ENCODE measurements around the gene RASGEF1B.

RASGEF1B gene

GRCh38 chr4:81440949-81441348, 30.8 kb downstream of the RASGEF1B start:
- H3K27ac ChIP-seq, result no peak overlapping the region
- DNase-seq (ENCODE audit: low read depth, low spot score), result no peak

- DNase-seq (ENCODE audit: low read depth, low spot score), result no peak
- H3K27ac ChIP-seq, result no peak overlapping the region
Measured at GRCh38 chr4:81436941-81437574, 34.6 kb downstream of the RASGEF1B start.

- no peak for DNase-seq (ENCODE audit: low read depth, low spot score)
- H3K27ac ChIP-seq, result no peak overlapping the region
Measured at GRCh38 chr4:81436096-81436495, 35.6 kb downstream of the RASGEF1B start.

GRCh38 chr4:81432825-81433224, 38.9 kb downstream of the RASGEF1B start:
- no peak overlapping the region for H3K27ac ChIP-seq
- DNase-seq (ENCODE audit: low read depth, low spot score), result no peak

- DNase-seq (ENCODE audit: low read depth, low spot score), result no peak
- H3K27ac ChIP-seq, result no peak overlapping the region
Measured at GRCh38 chr4:81431971-81432370, 39.7 kb downstream of the RASGEF1B start.

GRCh38 chr4:81429607-81430006, 42.1 kb downstream of the RASGEF1B start:
- H3K27ac ChIP-seq, result no peak overlapping the region
- DNase-seq (ENCODE audit: low read depth, low spot score), result no peak

- DNase-seq (ENCODE audit: low read depth, low spot score), result no peak
- H3K27ac ChIP-seq, result no peak overlapping the region
Measured at GRCh38 chr4:81429031-81429430, 42.7 kb downstream of the RASGEF1B start.

GRCh38 chr4:81428002-81428401, 43.7 kb downstream of the RASGEF1B start:
- H3K27ac ChIP-seq, result peak overlapping the region; percentile 54

GRCh38 chr4:81427344-81427821, 44.3 kb downstream of the RASGEF1B start:
- no peak for DNase-seq (ENCODE audit: low read depth, low spot score)
- peak overlapping the region; percentile 54 for H3K27ac ChIP-seq

More at GRCh38 chr4:81428002-81428401, 43.7 kb downstream of the RASGEF1B start:
- DNase-seq (ENCODE audit: low read depth, low spot score), result no peak

- H3K27ac ChIP-seq, result peak overlapping the region; percentile 54
- DNase-seq (ENCODE audit: low read depth, low spot score), result no peak
Measured at GRCh38 chr4:81426770-81427289, 44.9 kb downstream of the RASGEF1B start.

- H3K27ac ChIP-seq, result peak overlapping the region; percentile 8
- no peak for DNase-seq (ENCODE audit: low read depth, low spot score)
Measured at GRCh38 chr4:81424816-81425755, 46.6 kb downstream of the RASGEF1B start.

- H3K27ac ChIP-seq, result peak overlapping the region; percentile 8
- no peak for DNase-seq (ENCODE audit: low read depth, low spot score)
Measured at GRCh38 chr4:81424336-81424735, 47.4 kb downstream of the RASGEF1B start.

- DNase-seq (ENCODE audit: low read depth, low spot score), result no peak
- H3K27ac ChIP-seq, result no peak overlapping the region
Measured at GRCh38 chr4:81422595-81422994, 49.1 kb downstream of the RASGEF1B start.

- DNase-seq (ENCODE audit: low read depth, low spot score), result peak; percentile 80
- peak overlapping the region; percentile 59 for H3K27ac ChIP-seq
Measured at GRCh38 chr4:81421346-81422218, 50.1 kb downstream of the RASGEF1B start.

- no peak for DNase-seq (ENCODE audit: low read depth, low spot score)
- H3K27ac ChIP-seq, result no peak overlapping the region
Measured at GRCh38 chr4:81418572-81418971, 53.1 kb downstream of the RASGEF1B start.

- no peak for DNase-seq (ENCODE audit: low read depth, low spot score)
- no peak overlapping the region for H3K27ac ChIP-seq
Measured at GRCh38 chr4:81412946-81413495, 58.7 kb downstream of the RASGEF1B start.

GRCh38 chr4:81410680-81411079, 61.0 kb downstream of the RASGEF1B start:
- no peak for DNase-seq (ENCODE audit: low read depth, low spot score)
- H3K27ac ChIP-seq, result no peak overlapping the region

- no peak for DNase-seq (ENCODE audit: low read depth, low spot score)
- H3K27ac ChIP-seq, result no peak overlapping the region
Measured at GRCh38 chr4:81409836-81410235, 61.9 kb downstream of the RASGEF1B start.

- H3K27ac ChIP-seq, result no peak overlapping the region
- DNase-seq (ENCODE audit: low read depth, low spot score), result no peak
Measured at GRCh38 chr4:81408341-81408740, 63.4 kb downstream of the RASGEF1B start.

GRCh38 chr4:81407726-81408125, 64.0 kb downstream of the RASGEF1B start:
- DNase-seq (ENCODE audit: low read depth, low spot score), result peak; percentile 18
- H3K27ac ChIP-seq, result no peak overlapping the region

All from epithelial cell of prostate (primary cell).